ENCODE results near the gene NCK1. TPM values are rescaled to one million over a fixed set of nuclear protein-coding genes. Genes with fewer than 3 reads are reported as not detected.
"Not testable (repeated sequence)": the region's sequence is repeated elsewhere in the genome, so short reads cannot be mapped to it uniquely, and the experiment has no call there.

The NCK1 gene
- total and polyA plus RNA-seq, 2 of the 13 experiments (the other 11 are each of a cell fraction or from before 2014, with no cell fraction given): 14.7 to 30.4 TPM

DNA sequence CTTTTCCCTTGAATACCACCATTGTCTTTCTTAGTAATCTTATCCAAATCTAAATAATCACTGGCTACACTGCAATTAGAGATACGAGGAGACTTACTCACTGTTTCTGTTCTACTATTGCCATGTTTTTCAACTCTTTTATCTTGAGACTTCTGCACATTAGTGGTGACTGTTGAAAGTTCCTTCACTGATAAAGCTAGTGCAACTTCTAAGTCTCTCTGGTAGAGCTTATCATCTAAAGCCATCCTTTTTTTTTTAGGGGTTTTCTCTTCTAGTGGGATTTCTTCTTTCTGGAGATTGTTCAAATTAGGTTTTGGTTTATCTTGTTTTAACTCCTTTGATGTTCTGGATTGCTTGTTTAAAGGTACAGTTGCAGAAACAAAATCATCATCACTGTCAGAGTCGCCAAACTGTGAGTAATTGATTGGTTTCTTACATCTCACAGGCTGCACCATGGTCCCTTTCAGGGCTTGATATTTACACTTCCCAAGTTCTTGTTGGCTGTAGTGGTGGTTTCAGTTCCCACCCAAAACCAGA, 37.7 kb downstream of the NCK1 start:
- Histone ChIP-seq H3K9ac (ENCODE audit: insufficient read depth, low read depth, low read length) (no peak overlapping the region), H2AFZ (ENCODE audit: low read length) (no peak overlapping the region), H4K20me1 (ENCODE audit: insufficient read depth, low read length) (no peaks in the 10 kb centered on the region), H3K4me1 (ENCODE audit: insufficient read depth, low read length) (peaks cover 11% of the 10 kb centered on the region), H3K4me3 (replicated peaks in 1 of 3; ENCODE audit: insufficient read depth in 1 of 3, low read depth in 2 of 3, low read length in 3 of 3) (no peak overlapping the region), H3K79me2 (ENCODE audit: insufficient read depth, low read length) (peaks cover 77% of the 10 kb centered on the region), H3K27ac (ENCODE audit: extremely low read length, insufficient read depth, low read length) (no peak overlapping the region), H3K36me3 (replicated peaks in 1 of 2; ENCODE audit: control insufficient read depth in 1 of 2, insufficient read depth in 2 of 2, low read length in 2 of 2) (no peaks in the 10 kb centered on the region; a peak in 1 of 5 replicates), H3K4me2 (ENCODE audit: low read depth, low read length) (no peak overlapping the region), H3K9me3 (ENCODE audit: low read length) (peaks cover 13% of the 10 kb centered on the region), H3K27me3 (ENCODE audit: control insufficient read depth in 1 of 2, insufficient read depth in 2 of 2, low read length in 2 of 2) (no peaks in the 10 kb centered on the region)
- ATAC-seq (no peak), FAIRE-seq (no peak), DNase-seq (ENCODE audit: low spot score) (no peak)
- ChIA-PET POLR2A (no interaction called here), CTCF (ENCODE audit: low intra/inter-chr PET ratio, low total read pairs) (no interaction called here)
- in situ Hi-C loops (cut with HindIII; ENCODE audit: extremely low pct_ligation_motif_present, low pct_unique_long_range_greater_than_20kb) (no loop called here), intact Hi-C loops (cut with micrococcal nuclease; ENCODE audit: unreplicated experiment) (no loop called here)
- 84% methylated on average over 2 of the region's 2 CpGs for WGBS (ENCODE audit: low lambda C conversion rate)
- TF ChIP-seq SIX1 (CRISPR knock-in tag; IDR thresholded peaks at IDR 0.05; ENCODE audit: borderline replicate concordance) (no peak), MAFG (CRISPR knock-in tag; IDR thresholded peaks at IDR 0.05) (no peak), ZFP36L1 (CRISPR knock-in tag; IDR thresholded peaks at IDR 0.05) (no peak), ZNF333 (CRISPR knock-in tag; IDR thresholded peaks at IDR 0.05; ENCODE audit: borderline replicate concordance) (no peak), ZNF296 (CRISPR knock-in tag; conservative IDR thresholded peaks at IDR 0.05) (no peak)
- TF ChIP-seq, protein P1, sequence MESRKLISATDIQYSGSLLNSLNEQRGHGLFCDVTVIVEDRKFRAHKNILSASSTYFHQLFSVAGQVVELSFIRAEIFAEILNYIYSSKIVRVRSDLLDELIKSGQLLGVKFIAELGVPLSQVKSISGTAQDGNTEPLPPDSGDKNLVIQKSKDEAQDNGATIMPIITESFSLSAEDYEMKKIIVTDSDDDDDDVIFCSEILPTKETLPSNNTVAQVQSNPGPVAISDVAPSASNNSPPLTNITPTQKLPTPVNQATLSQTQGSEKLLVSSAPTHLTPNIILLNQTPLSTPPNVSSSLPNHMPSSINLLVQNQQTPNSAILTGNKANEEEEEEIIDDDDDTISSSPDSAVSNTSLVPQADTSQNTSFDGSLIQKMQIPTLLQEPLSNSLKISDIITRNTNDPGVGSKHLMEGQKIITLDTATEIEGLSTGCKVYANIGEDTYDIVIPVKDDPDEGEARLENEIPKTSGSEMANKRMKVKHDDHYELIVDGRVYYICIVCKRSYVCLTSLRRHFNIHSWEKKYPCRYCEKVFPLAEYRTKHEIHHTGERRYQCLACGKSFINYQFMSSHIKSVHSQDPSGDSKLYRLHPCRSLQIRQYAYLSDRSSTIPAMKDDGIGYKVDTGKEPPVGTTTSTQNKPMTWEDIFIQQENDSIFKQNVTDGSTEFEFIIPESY (CRISPR knock-in tag; IDR thresholded peaks at IDR 0.05): 0 out of 2 replicates have a peak, but pooled peaks have one; percentile 34
- no TSS peak for BruUV-seq (replicated peaks)

DNA sequence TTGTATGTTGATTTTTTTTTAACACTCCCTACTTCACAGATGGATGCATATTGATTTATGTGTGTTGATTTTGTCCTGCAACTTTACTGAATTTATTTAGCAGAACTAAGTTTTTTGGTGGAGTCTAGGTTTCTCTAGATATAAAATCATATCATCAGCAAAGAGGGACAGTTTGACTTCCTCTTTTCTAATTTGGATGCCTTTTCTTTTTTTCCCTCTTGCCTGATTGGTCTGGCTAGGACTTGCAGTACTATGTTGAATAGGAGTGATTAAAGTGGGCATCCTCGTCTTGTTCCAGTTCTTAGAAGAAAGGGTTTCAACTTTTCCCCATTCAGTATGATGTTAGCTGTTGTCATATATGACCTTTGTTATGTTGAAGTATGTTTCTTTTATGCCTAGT, 38.7 kb downstream of the NCK1 start:
- POLR2A ChIA-PET, FAIRE-seq: not testable (repeated sequence)

More for the DNA sequence above, 38.7 kb downstream of the NCK1 start:
- BruUV-seq (replicated peaks); H3K27me3 ChIP-seq (ENCODE audit: control insufficient read depth in 1 of 2, insufficient read depth in 2 of 2, low read length in 2 of 2); H3K9ac ChIP-seq (ENCODE audit: insufficient read depth, low read depth, low read length); in situ Hi-C loops (cut with HindIII; ENCODE audit: extremely low pct_ligation_motif_present, low pct_unique_long_range_greater_than_20kb); H3K4me2 ChIP-seq (ENCODE audit: low read depth, low read length); H3K27ac ChIP-seq (ENCODE audit: extremely low read length, insufficient read depth, low read length); H3K4me3 ChIP-seq (replicated peaks in 1 of 3; ENCODE audit: insufficient read depth in 1 of 3, low read depth in 2 of 3, low read length in 3 of 3); DNase-seq (ENCODE audit: low spot score); CTCF ChIA-PET (ENCODE audit: low intra/inter-chr PET ratio, low total read pairs); H2AFZ ChIP-seq (ENCODE audit: low read length); ATAC-seq; H3K36me3 ChIP-seq (replicated peaks in 1 of 2; ENCODE audit: control insufficient read depth in 1 of 2, insufficient read depth in 2 of 2, low read length in 2 of 2); H4K20me1 ChIP-seq (ENCODE audit: insufficient read depth, low read length); intact Hi-C loops (cut with micrococcal nuclease; ENCODE audit: unreplicated experiment): not testable (repeated sequence)
- Histone ChIP-seq H3K79me2 (ENCODE audit: insufficient read depth, low read length) (peaks cover 81% of the 10 kb centered on the region), H3K4me1 (ENCODE audit: insufficient read depth, low read length) (peaks cover 11% of the 10 kb centered on the region), H3K9me3 (ENCODE audit: low read length) (peaks cover 13% of the 10 kb centered on the region)
- 100% methylated on average over 1 of the region's 1 CpG for WGBS (ENCODE audit: low lambda C conversion rate)
